ENCODE data around the gene LBHD2.

DNA sequence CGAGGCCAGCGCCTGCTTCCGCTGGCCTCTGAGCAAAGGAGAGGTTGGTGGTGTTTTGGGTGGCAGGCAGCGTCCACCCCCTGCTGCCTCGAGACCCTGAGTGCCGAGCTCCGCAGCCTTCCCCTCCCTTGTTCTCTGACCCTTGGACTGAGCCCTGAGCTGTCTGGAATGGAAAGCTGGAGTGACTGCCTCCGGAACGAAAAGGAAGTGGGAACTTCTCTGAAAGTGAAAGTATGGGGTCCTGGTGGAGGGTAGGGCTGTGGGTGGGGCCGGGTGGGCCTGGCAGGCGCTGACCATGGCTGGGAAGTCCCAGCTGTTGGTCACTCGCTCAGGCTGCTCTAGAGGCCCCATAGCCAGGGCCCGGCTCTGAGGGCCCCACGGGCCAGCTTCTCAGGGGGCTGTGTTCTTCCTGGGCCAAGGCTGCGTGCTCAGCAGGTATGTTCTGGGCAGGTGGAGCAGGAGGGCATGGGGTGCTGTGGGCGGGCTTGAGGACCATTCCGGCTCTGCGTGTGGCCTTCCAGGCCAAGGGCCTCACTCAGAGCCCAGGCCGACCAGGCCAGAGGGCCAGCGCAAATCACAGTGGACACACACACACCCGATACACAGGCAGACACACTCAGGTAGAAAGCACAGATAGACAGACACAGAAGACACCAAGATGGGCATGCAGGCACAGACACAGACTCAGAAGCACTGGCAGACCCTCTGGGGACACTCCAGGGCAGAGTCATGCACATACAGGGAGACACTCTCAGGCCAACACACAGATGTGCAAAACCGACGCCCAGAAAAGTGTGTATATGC, 10.6 kb downstream of the LBHD2 start, which contains the start of gene EXOC3L4:
- no peak for TF ChIP-seq POLR2AphosphoS5 (IDR thresholded peaks at IDR 0.05; ENCODE audit: low read depth)
- TF ChIP-seq, protein P1, sequence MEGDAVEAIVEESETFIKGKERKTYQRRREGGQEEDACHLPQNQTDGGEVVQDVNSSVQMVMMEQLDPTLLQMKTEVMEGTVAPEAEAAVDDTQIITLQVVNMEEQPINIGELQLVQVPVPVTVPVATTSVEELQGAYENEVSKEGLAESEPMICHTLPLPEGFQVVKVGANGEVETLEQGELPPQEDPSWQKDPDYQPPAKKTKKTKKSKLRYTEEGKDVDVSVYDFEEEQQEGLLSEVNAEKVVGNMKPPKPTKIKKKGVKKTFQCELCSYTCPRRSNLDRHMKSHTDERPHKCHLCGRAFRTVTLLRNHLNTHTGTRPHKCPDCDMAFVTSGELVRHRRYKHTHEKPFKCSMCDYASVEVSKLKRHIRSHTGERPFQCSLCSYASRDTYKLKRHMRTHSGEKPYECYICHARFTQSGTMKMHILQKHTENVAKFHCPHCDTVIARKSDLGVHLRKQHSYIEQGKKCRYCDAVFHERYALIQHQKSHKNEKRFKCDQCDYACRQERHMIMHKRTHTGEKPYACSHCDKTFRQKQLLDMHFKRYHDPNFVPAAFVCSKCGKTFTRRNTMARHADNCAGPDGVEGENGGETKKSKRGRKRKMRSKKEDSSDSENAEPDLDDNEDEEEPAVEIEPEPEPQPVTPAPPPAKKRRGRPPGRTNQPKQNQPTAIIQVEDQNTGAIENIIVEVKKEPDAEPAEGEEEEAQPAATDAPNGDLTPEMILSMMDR (IDR thresholded peaks at IDR 0.05; ENCODE audit: insufficient read depth, low read length) = no peak
- TF ChIP-seq GABPA (IDR thresholded peaks at IDR 0.05; ENCODE audit: low read depth) = no peak

Measured in HL-60 (cell line).